ENCODE results near the gene PHF20. TPM values are rescaled to one million over a fixed set of nuclear protein-coding genes. Genes with fewer than 3 reads are reported as not detected.

PHF20 gene
- total RNA-seq, 2 experiments from 2014 or later = 119 to 126 TPM

DNA sequence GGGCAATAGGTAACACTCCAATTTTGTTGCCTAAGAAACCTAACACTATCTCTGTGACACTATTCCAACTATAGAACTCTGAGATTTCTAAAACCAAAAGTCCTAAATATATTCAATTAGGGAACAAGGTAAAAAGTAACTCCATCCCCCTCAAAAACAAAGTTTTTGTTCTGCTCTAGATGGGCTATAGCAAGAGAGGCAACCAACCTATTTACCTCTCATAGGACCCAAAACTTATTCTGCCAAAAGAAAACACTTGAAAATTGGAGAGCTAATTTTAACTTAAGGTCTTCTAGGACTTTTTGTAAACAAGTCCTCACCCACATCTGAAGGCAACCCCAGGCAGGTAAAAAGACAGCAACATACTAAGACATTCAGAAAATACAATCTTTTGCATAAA is 37.4 kb upstream of the PHF20 start:
- Histone ChIP-seq H3K36me3 (ENCODE audit: insufficient read depth, low read length) (peaks cover 98% of the 10 kb centered on the region), H3K27ac (ENCODE audit: low read depth in 1 of 2, low read length in 2 of 2) (peak overlapping the region; percentile 13 to 17), H3K9me3 (ENCODE audit: control insufficient read depth in 1 of 2, insufficient read depth in 1 of 2, low read length in 2 of 2) (no peaks in the 10 kb centered on the region), H3K27me3 (ENCODE audit: control insufficient read depth in 1 of 2, insufficient read depth in 2 of 2, low read length in 2 of 2) (no peaks in the 10 kb centered on the region), H3K4me3 (ENCODE audit: low read length) (no peak overlapping the region), H3K4me1 (ENCODE audit: insufficient read depth, low read length) (peaks cover 53% of the 10 kb centered on the region)
- DNase-seq (no peak), ATAC-seq (ENCODE audit: poor library complexity) (no peak)
- peak overlapping the region; percentile 34 for H3K4me3 Mint-ChIP-seq
- peak overlapping the region; percentile 21 for H3K27ac Mint-ChIP-seq
- peaks cover 75% of the 10 kb centered on the region for H3K4me1 Mint-ChIP-seq (ENCODE audit: low read depth)
- H3K27me3 Mint-ChIP-seq = no peaks in the 10 kb centered on the region
- POLR2A ChIA-PET = interaction anchor here (1.0 to 13.0 kb wide), 6 partner anchors 8 to 35 kb away, joined by 3 to 891 read pairs (median 6); partner anchors contain the start of genes NFS1, PHF20, RBM39 and ROMO1
- intact Hi-C loops (cut with DNase I, micrococcal nuclease) = loop anchor here in 1 of 2 experiments (2.0 to 5.0 kb wide), 2 partner anchors 20 to 153 kb away; no protein-coding TSS in a partner anchor
- H3K36me3 Mint-ChIP-seq (ENCODE audit: low read depth) = peaks cover 92% of the 10 kb centered on the region
- no peaks in the 10 kb centered on the region for H3K9me3 Mint-ChIP-seq
- TF ChIP-seq CTCF (IDR thresholded peaks at IDR 0.05) = no peak
- CTCF ChIA-PET = interaction anchor here (0.8 to 1.2 kb wide), 3 partner anchors 16 to 38 kb away, joined by 3 read pairs; partner anchors contain the start of gene PHF20

DNA sequence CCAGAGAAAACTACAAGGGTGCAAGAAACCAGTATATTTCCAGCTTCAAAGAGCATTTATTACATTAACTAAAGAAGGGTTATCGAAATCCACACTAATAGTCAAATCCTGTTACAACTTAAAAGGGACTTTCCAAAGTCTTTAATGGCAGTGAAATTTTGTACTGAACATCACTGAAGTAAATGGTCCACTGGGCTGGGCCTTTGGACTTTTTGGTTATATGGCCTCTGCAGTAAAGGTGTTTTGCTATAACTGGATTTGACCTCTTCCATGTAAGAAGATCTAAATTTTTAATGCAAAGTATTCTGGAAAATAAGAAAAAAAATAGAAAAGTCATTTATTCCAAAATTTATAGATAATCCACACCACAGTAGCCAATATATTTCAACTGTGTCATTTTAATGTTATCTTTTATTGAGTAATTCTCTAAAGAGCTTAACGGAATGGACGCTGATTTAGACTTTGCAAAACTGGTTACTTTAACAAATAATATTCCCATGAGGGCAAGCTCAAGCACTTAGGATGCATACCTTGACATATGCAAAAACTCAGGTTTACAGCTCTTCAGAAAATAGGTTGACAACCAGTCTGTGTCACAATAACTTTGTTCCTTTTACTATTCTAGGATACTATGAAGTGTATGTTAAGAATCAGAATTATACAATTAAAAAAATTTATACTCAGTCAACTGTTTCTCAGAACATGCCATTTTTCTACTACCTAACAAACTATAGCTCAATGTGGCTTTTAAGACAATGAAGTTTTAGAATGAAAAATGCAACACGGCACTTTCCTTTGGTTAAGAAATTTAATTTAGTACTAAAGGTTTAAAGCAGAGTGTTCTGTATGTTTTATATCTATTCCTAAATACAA is 36.8 kb upstream of the PHF20 start:
- no peak for TF ChIP-seq CTCF (IDR thresholded peaks at IDR 0.05)
- no peak for DNase-seq
- Histone ChIP-seq H3K4me1 (ENCODE audit: insufficient read depth, low read length) (peaks cover 54% of the 10 kb centered on the region), H3K4me3 (ENCODE audit: low read length) (no peak overlapping the region), H3K9me3 (ENCODE audit: control insufficient read depth in 1 of 2, insufficient read depth in 1 of 2, low read length in 2 of 2) (no peaks in the 10 kb centered on the region), H3K36me3 (ENCODE audit: insufficient read depth, low read length) (peaks cover 98% of the 10 kb centered on the region), H3K27me3 (ENCODE audit: control insufficient read depth in 1 of 2, insufficient read depth in 2 of 2, low read length in 2 of 2) (no peaks in the 10 kb centered on the region), H3K27ac (ENCODE audit: low read depth in 1 of 2, low read length in 2 of 2) (peak overlapping the region; percentile 13 to 17)
- Mint-ChIP-seq H3K27me3 (no peaks in the 10 kb centered on the region), H3K4me1 (ENCODE audit: low read depth) (peaks cover 75% of the 10 kb centered on the region), H3K9me3 (no peaks in the 10 kb centered on the region), H3K4me3 (peak overlapping the region; percentile 77), H3K27ac (peak overlapping the region; percentile 75), H3K36me3 (ENCODE audit: low read depth) (peaks cover 92% of the 10 kb centered on the region)
- intact Hi-C loops (cut with DNase I, micrococcal nuclease) = loop anchor here (2.0 to 5.0 kb wide), 3 partner anchors 20 to 152 kb away; no protein-coding TSS in a partner anchor
- ATAC-seq (ENCODE audit: poor library complexity) = no peak
- ChIA-PET CTCF (interaction anchor here (0.8 to 1.2 kb wide), 4 partner anchors 10 to 37 kb away, joined by 3 read pairs; partner anchors contain the start of gene PHF20), POLR2A (interaction anchor here (0.9 to 13.0 kb wide), 8 partner anchors 8 to 133 kb away, joined by 3 to 891 read pairs (median 4); partner anchors contain the start of genes NFS1, PHF20, RBM39 and ROMO1)

DNA sequence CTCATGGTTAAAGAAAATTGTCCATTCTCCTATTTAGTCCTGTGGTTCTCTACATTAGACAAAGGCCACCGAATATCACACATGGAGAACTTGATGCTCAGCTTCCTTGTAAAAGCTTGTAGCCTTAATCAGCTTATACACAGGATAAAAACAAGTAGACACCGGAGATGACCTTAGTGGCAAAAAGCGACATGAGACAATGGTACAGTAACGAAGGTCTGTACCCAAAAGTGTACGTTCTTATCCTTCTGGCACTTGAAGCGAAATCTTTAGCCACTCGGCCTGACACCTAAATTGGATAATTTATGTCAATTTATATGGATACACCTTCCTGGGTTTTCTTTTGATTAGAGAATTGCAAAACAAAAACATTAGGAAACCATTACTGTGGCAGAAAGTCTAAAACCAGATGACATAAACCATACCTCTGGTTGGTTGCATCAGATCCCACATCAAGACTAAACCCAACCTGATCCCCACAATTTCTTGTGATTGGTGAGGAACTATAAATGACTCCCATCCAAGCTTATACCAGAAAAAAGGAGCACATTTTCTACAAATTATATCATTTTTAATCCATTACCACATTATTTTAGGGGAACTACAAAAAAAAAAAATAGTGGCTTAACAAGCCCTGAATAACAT is 35.9 kb upstream of the PHF20 start:
- TF ChIP-seq CTCF (IDR thresholded peaks at IDR 0.05) = no peak
- DNase-seq (no peak), ATAC-seq (ENCODE audit: poor library complexity) (no peak)
- H3K4me1 ChIP-seq (ENCODE audit: insufficient read depth, low read length) = peaks cover 56% of the 10 kb centered on the region
- H3K27me3 Mint-ChIP-seq = no peaks in the 10 kb centered on the region
- H3K27me3 ChIP-seq (ENCODE audit: control insufficient read depth in 1 of 2, insufficient read depth in 2 of 2, low read length in 2 of 2) = no peaks in the 10 kb centered on the region
- no peak overlapping the region for H3K27ac ChIP-seq (ENCODE audit: low read depth in 1 of 2, low read length in 2 of 2)
- no peaks in the 10 kb centered on the region for H3K9me3 ChIP-seq (ENCODE audit: control insufficient read depth in 1 of 2, insufficient read depth in 1 of 2, low read length in 2 of 2)
- peaks cover 77% of the 10 kb centered on the region for H3K4me1 Mint-ChIP-seq (ENCODE audit: low read depth)
- H3K4me3 Mint-ChIP-seq = peak overlapping the region; percentile 77
- peak overlapping the region; percentile 75 for H3K27ac Mint-ChIP-seq
- H3K9me3 Mint-ChIP-seq = no peaks in the 10 kb centered on the region
- ChIA-PET CTCF (no interaction called here), POLR2A (interaction anchor here (0.8 to 13.0 kb wide), 4 partner anchors 29 to 134 kb away, joined by 3 to 891 read pairs (median 5); partner anchors contain the start of gene PHF20)
- intact Hi-C loops (cut with DNase I, micrococcal nuclease) = loop anchor here (2.0 to 5.0 kb wide), 2 partner anchors 21 to 34 kb away; no protein-coding TSS in a partner anchor
- H3K4me3 ChIP-seq (ENCODE audit: low read length) = no peak overlapping the region
- H3K36me3 ChIP-seq (ENCODE audit: insufficient read depth, low read length) = peaks cover 96% of the 10 kb centered on the region
- H3K36me3 Mint-ChIP-seq (ENCODE audit: low read depth) = peaks cover 92% of the 10 kb centered on the region

Measured in CD4-positive, alpha-beta T cell (primary cell).